NCI-H1436 (cell line): ENCODE data around the gene TMEM40.
"Not testable (repeated sequence)": the region's sequence is repeated elsewhere in the genome, so short reads cannot be mapped to it uniquely, and the experiment has no call there.

Experiments
- DNase-seq: peaks from one replicate; lab custom pipeline; 2025; lab: John Stamatoyannopoulos, UW

The TMEM40 gene

DNA sequence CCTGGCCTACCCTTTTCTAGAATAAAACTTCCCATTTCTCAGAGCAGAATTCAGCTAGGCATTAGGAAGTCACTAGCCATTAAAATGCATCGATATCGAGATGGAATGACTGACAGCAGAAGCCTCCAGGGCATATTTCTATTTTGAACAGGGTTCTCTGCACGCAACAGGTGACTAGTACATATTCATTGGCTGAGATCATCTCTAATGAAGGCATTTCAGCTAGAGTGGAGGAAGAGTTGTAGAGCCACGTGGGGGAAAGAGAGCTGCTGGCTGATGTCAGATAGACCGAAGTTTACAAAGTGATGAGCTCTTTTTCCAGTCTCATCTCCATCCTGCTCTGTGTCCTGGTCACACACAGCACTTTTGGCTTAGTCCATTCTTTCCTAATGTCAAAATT, 7.5 kb downstream of the TMEM40 start:
- no peak for DNase-seq

DNA sequence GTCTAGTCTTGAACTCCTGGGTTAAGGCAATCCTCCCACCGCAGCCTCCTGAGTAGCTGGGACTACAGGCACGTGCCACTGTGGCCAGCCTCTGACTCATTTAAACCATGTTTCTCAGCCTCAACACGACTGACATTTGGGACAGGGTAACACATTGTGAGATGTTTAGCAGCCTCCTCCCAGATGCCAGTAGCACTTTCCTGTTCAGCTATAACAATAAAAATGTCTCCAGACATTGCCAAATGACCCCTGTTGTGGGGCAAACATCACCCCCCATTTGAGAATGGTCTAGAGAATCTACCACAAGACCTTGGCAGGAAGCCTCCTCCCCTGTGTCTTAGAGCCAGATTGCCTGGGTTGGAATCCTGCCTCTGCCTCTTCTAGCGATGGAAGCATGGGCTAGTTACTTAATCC, 8.4 kb downstream of the TMEM40 start:
- DNase-seq: no peak

- DNase-seq: no peak
Measured at GRCh38 chr3:12750223-12750622, 8.8 kb downstream of the TMEM40 start.

DNA sequence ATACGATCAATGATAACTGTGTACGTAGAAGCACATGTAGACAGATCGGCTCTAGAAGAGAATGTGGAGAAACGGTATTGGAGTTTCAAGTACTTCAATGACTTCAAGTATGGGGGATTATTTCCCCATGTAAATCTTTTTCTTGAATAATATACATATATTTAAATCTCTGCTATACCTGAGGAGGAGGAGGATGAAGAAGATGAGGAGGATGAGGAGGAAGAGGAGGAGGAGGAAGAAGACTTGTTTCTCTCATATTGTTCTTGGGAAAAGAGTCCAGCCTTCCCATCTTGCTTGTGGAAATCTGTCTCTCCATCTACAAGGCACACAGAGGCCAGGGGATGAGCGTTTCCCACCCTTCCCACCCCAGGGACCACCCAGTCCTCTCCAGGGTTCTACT, 10.6 kb downstream of the TMEM40 start:
- no peak for DNase-seq

GRCh38 chr3:12746419-12746818, 12.6 kb downstream of the TMEM40 start:
- DNase-seq: no peak

DNA sequence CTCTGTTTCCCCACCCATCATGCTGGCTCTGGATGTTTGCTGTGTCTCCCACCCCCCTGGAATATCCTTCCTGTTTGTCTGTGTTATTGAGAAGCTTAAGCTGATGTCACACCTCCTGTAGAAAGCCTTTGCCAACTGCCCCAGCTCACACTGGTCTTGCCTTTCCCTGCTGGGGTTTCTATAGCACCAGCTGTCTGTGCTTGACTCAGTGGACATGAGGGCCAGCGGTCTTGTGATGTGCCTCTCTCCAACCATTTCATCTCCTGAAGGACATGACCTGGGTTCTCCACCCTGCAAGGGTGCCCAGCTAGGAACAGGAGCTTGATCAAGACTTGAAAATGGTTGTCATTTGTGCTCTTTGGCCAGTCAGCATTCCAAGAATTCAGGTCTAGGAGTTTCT, 14.7 kb downstream of the TMEM40 start:
- no peak for DNase-seq

DNA sequence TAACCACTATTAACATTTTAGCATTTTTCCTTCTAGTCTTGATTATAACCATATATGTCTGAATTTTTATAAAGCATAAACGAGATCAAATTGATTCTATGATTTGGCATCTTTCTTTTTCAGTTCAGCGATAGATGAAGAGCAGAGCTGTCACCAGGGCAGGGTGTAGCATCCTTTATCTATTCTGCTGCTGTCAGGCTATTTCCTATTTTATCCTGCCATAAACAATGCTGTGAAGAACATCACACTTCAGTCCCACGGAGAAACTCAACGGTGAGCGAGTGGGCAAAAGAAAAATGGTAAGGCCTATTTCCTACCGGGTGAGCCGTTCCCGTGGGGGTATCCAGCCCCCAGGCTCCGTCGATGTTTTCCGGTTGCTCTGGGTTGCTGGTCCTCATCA, 15.5 kb downstream of the TMEM40 start:
- DNase-seq: no peak

- no peak for DNase-seq
Measured at GRCh38 chr3:12742330-12743107, 16.5 kb downstream of the TMEM40 start.

DNA sequence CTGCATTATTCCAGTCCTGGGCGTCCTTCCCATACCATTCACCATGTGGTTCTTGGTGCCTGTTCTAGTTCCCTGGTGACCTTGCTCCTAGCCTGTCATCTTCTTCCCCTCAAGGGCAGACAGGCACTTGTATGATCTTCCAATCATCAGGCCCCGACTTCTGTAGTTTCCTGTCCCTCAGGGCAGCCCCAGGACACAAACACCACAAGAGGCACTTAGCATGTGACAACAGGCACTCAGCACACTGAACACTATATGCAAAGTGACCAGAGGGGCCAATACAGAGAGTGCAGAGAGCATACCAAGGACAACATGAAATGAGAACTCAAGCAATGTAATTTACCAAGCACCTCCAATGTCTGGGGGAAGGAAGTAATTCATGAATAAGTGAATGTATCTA, 17.9 kb downstream of the TMEM40 start:
- DNase-seq: no peak

DNA sequence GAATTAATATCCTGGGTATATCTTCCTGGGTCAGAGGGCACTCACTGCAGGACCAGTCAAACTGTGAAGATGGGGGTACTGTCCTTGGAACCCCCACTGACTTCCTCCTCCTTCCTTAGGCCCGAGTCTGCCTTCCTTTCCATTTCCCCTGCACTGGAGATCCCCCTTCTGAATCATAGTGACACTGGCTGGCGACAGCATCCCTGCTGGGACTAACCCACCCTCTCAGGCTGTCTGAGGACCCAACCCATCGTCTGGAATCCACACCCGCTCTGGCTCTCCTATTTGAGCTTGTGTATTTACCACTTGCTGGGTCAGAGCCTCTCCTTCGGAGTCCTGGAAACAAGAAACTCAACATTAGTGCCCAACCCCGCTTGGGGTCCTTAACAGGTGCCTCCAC, 21.2 kb downstream of the TMEM40 start:
- no peak for DNase-seq

- no peak for DNase-seq
Measured at GRCh38 chr3:12737319-12737718, 21.7 kb downstream of the TMEM40 start.

DNA sequence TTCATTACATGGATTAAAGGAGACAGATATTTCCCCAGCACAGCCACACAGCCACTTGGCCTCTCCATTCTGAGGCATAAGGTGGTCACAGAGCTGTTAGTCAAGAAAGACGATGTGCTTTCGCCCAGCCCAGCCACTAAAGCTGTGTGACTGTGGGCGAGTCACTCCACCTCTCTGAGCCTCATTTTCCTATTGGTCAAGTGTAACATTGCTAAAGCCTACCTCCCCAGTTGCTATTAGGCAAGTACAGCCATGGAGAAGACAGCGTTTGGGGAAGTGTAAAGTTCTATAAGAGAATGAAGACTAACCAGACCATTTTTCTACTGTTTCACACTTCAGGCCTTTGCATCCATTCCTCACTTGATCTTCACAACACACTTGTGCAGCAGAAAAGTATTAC, 24.1 kb downstream of the TMEM40 start:
- DNase-seq: no peak

- no peak for DNase-seq
Measured at GRCh38 chr3:12733566-12733965, 25.5 kb downstream of the TMEM40 start.

- DNase-seq: no peak
Measured at GRCh38 chr3:12730506-12731242, 28.4 kb downstream of the TMEM40 start.

DNA sequence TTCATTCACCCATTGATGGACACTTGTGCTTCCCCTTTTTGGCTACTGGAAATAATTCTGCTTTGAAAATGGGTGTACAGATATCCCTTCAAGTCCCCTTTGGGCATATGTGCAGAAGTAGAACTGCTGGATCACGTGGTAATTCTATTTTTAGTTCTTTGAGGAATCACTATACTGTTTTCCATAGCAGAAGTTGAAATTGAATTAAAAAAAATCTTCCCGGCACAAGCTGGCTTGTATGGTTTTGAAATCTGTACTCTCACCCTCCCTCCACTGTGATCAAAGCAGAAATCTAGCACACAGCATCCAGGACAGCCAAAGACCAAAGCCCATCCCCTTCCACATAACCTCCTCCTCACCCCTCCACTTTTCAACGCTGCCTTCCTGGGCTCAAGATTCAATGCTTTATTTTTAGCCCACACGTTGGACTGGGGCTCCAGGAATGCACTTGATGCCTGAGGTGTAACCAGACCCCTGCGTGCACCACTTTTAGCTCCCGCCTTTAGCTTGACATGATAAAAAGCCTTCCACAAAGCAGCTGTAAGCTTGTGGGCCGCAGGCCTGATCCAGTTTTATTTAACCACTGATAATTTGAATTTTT, 29.9 kb downstream of the TMEM40 start:
- no peak for DNase-seq

DNA sequence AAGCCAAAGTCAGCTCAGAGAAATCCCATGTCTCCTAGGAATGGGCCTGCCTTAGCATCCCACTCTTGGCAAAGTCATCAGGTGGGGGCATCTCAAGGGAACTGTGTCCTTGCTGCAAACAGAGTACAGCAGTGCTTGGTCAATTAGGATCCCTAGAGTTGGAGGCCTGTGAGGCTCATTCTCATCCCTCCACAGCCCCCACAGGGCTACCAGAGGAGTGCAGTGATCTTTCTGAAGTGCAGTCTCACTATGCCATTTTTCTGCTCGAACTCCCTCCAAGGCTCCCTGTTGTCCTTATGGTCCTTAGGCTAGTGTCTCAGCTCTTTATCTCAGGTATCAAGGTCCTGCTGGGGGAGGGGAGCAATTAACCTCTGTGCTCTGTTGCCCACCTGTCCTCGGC, 31.1 kb downstream of the TMEM40 start:
- DNase-seq: no peak

GRCh38 chr3:12727481-12727880, 31.6 kb downstream of the TMEM40 start:
- DNase-seq: no peak

DNA sequence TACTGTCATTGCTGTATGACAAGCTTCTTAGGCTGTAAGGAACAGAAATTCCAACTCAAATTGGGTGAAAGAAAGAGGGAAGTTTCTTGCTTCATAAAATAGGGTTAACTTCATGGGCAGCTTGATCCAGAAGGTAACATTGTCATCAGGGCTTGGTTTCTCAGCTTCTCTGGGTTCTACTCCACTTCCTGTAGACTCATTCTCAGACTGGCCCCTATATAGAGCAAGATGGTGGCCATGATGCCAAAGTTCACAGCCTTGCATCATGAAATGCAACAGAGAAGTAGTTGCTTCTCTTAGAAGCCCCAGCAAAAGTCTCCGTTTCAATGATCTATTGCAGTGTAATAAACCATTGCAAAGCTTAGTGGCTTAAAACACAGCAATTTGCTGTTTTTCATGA, 33.6 kb downstream of the TMEM40 start:
- no peak for DNase-seq

DNA sequence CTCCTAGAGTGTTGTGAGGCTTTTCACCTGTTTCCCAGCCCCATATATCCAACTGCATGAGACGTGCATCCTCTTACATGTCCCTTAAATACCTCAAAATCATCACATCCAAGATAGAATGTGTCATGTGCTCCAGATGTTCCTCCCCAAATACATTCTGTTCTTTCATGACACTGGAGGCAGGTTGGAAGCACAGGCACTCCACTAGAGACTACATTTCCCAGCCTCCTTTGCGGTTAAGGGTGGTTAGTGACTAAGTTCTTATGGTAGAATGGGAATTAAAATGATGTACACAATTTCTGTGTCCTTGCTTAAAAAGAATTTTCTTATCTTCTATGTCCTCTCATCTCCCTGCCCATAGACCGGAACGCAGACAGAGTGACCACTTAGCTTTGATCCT, 34.3 kb downstream of the TMEM40 start:
- no peak for DNase-seq

GRCh38 chr3:12723362-12723761, 35.7 kb downstream of the TMEM40 start:
- DNase-seq: not testable (repeated sequence)

GRCh38 chr3:12722226-12722625, 36.8 kb downstream of the TMEM40 start:
- no peak for DNase-seq

GRCh38 chr3:12719984-12720898, 38.8 kb downstream of the TMEM40 start:
- DNase-seq: peak; percentile 55
